HG02798 (cell line): Measurements from ENCODE around the gene SLC1A2.

Experiments used
- ATAC-seq: cut with Tn5 transposase; IDR thresholded peaks from one replicate; pipeline ENCODE4 v1.9.1; 2021; ENCODE audit warnings: mild to moderate bottlenecking; ENCODE audit not compliant: unreplicated experiment, poor library complexity

The SLC1A2 gene

GRCh38 chr11:35210876-35211546 is 208.3 kb downstream of the SLC1A2 start:
- ATAC-seq, result no peak

- ATAC-seq, result no peak
Observed at GRCh38 chr11:35208795-35209194, 210.6 kb downstream of the SLC1A2 start.

GRCh38 chr11:35207471-35208403 is 211.6 kb downstream of the SLC1A2 start:
- ATAC-seq, result no peak

- ATAC-seq, result no peak
Observed at GRCh38 chr11:35206616-35207015, 212.7 kb downstream of the SLC1A2 start.

GRCh38 chr11:35204614-35205013 is 214.7 kb downstream of the SLC1A2 start:
- ATAC-seq, result no peak
